HG03097 (cell line): ENCODE data around the gene CDC25A.
"Not testable (repeated sequence)": the region's sequence is repeated elsewhere in the genome, so short reads cannot be mapped to it uniquely, and the experiment has no call there.

Experiments
- ATAC-seq: cut with Tn5 transposase; IDR thresholded peaks from one replicate; pipeline ENCODE4 v1.9.1; 2021; ENCODE audit not compliant: unreplicated experiment, low FRiP score

CDC25A gene

DNA sequence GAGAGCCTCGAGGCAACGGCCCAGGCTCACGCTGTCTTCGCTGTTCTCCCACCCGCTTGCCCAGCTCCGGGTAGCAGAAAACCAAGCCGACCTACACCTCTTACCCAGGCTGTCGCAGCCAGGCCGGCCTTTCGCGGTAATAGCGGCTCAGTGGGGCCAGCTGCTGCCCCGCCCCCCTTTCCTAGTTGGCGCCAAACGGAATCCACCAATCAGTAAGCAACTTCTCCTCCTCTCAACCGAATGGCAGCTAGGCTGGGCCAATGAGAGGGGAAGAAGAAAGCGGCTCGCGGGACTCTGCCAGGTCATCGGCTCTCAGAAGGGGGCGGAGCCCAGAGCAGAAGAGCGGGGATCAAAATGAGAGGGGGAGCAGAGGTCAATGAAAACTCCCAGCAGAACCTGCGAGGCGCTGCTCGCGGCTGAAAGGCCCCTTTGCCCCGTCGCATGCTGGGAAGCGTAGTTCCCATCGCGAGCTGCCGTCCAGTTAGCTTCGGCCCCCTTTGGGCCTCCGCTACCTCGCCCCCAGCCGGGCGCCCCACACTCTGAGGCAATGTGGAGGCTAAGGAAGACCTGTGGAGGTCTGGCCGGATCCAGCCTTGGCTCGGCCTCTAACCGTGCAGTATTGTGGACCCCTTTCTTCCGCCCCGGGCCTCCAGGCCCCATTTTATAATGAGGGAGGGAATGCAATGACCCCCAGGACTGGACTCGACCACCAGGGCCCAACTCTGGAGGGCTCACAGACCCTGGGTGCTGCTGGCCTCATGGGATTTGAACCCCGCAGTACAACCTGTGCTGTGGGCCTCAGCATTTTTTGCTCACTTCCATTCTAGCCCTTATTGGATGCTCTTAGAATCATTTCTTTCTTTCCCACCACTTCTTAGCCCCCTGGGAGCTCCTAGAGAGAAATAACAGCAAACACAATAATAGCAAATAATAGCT, at the start of gene CDC25A:
Gene CDC25A (minus strand): TSS at position 152 of the 936 bp plus-strand sequence. CDS start 470 bp downstream, outside the sequence.
- ATAC-seq = peak; percentile 89

DNA sequence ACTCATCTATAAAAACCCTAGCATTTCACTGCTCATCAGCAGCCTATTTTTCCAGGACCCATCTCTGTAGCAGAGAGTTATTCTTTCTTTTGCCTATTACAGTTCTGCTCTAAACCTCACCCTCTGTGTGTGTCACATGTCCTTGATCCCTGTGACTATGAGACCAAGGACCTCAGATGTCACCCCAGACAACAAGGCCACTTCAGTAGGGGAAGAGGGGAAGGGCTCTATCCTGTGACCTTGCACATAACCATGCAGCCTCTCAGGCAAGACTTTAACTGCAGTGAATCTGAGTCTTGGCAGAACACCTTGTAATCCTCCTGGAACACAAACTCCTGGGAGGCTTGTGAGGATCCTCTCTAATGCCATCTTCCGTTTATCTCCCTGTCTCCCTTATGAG, 48.3 kb upstream of the CDC25A start:
- no peak for ATAC-seq

- no peak for ATAC-seq
Observed at GRCh38 chr3:48233542-48233941, 45.3 kb upstream of the CDC25A start.

- ATAC-seq = no peak
Observed at GRCh38 chr3:48232734-48233133, 44.5 kb upstream of the CDC25A start.

DNA sequence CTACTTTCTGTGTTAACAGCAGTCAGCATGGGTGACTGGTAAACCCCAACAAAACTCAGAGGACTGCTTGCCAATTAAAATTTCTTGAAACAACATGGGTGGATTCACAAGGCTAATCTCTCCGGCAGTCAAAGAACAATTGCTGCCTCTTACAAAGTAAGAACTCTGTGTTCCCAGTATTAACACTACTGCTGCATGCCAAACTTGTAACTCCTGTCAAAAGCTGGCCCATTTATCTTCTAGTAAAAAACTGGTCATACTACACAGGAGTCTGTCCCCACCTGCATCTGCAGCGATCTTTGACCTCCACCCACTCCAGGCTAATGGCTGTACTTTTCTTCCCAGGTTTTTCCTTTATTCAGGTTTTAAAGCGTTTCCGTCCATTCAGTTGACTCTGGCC, 44.0 kb upstream of the CDC25A start:
- no peak for ATAC-seq

DNA sequence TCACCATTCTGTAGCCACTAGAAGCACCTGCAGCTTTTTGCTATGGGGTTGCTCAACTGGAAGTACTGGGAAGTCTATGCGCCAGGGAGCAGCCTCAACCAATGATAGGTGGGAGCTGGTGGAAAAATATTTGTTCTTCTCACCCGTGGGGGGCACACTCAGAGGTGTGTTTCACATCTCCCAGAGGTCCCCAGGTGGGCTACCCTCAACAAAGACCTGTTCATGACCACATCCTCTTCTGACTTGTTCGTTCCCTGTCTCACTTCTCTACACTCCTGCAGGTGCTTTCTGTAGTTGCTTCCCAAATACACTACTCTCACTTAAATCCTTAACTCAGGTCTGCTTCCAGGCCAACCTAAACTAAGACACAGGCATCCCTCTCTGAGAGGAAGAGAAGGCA, 38.7 kb upstream of the CDC25A start:
- ATAC-seq = no peak

DNA sequence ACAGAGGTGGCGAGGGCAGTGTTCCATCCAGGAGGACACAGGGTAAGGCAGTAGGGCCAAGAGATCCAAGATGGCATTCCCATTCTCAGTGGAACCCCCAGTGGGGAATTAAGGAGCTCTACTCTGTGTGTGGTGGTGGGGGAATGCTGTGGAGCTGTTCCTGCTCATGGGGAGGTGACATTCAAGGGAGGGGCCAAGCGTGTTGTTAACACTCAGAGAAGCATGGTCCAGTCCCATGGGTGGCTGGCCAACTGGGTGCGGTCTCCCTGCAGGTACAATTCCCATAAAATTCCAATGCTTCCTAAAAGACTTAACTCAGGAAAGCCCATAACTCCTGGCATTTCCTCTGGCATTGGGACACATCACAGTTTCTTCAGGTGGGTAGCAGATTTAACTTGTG, 37.4 kb upstream of the CDC25A start:
- ATAC-seq = no peak

- ATAC-seq = no peak
Observed at GRCh38 chr3:48222616-48223513, 34.6 kb upstream of the CDC25A start, which contains the start of gene CAMP. TSS of gene CAMP (plus strand) at chr3:48223495. CDS start at chr3:48223512, 17 bp downstream.

DNA sequence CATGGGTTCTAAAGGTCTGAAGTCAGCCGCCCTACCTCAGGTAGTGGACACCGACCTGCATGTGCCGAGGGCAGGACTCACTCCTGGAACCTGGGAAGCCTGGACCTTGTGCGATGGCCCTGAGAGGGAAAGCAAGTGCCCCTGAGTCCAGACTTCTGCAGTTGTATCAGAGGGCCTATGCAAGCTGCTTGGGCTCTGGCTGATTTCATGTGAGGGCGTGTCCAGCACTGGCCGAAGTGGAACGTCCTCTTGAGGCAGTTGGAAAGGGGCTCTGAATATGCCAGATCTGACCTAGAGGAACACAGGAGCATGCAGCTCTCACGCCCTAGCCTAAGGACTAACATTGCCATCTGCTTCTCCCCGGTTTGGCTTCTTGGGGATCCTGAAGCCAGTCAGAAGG, 32.5 kb upstream of the CDC25A start:
- no peak for ATAC-seq

DNA sequence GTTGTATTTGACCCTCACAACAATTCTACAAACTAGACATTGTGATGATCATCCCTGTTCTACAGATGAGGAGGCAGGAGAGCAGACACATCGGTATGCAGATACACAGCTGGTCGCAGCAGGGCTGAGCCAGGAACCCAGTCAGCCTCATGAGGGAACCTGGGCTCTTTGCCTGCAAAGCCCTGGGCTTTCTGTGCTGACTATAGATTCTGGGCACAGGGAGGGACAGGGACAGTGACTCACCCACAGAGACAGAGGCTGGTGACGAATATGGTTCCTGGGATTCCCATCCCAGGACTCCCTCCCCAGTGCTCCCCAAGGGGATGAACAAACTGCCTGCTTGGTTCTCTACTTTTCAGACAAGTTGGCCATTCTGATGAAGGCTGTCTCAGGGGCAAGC, 31.3 kb upstream of the CDC25A start:
- ATAC-seq = no peak

DNA sequence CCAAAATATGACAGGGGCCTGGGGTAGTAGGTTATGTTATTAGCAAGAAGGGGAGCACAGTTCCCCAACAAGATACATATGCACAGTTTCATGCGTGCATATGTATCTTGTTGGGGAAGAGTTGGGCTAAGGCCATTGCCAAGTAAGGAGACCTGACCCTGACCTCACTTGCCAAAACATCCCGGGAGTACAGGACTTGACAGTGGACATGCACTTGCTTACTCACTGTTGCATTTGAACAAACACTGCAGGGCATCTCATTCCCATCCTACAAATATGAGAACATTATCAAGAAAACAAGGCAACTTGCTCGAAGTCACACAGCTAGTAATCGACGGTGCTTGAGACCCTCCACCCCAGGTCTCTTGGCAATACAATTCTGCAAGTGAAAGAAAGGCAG, 30.3 kb upstream of the CDC25A start:
- ATAC-seq = no peak

DNA sequence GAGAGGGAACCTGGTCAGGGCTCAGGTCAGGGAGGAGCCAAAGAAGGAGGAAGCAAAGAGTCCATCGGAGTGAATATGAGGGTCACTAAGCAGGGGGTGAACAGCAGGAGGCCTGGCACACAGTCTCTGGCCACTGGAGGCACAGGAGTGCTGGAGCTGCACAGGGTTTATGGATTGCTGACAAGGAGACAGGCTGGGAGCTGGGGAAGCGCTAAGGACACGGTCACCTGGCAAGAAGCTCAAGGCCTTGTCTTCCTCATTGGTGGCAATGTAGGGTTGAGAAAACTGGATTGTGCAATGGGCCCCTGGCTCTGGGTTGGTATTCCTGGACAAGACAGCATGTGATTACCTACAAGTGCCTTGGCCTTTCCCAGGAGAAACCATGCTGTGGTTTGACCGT, 29.2 kb upstream of the CDC25A start:
- ATAC-seq = no peak

DNA sequence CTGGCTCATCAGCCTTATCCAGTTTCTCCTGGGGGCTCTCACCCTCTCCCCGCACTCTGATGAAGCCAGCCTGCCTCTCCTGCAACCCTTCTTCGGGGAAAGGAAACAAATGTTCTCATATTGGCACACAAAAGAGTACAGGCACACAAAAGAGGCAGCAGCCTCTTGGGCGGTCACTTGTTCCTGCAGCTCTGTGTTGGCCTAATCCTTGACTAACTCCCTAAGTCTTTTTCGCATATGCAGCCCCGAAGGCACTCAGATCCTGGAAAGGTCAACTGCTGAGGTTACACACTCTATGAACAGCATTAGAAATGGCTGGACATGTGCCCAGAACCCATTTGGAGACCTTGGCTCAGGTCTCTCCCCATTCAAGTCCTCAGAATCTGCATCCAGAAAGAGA, 27.7 kb upstream of the CDC25A start:
- no peak for ATAC-seq

DNA sequence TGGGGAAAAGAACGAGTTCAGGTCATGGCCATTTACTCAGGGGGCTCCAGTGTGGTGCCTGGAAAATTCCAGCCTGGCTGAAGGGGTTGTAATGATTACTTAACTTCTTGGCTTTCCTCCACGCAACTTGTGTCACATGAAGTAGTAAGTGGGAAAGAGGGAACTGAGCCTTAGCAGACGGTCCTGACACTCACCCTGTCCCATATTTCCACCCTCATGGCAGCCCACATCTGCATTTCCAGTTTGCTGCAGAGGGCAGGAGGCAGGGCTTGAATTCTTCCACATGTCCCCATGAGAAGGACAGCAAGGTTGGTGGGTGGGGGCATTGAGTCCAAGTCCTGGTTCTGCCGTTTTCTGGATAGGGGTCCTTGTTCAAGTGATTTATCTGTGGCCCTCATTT, 27.2 kb upstream of the CDC25A start:
- ATAC-seq = no peak

- ATAC-seq = no peak
Observed at GRCh38 chr3:48215019-48215418, 26.8 kb upstream of the CDC25A start.

- no peak for ATAC-seq
Observed at GRCh38 chr3:48214225-48214624, 26.0 kb upstream of the CDC25A start.

DNA sequence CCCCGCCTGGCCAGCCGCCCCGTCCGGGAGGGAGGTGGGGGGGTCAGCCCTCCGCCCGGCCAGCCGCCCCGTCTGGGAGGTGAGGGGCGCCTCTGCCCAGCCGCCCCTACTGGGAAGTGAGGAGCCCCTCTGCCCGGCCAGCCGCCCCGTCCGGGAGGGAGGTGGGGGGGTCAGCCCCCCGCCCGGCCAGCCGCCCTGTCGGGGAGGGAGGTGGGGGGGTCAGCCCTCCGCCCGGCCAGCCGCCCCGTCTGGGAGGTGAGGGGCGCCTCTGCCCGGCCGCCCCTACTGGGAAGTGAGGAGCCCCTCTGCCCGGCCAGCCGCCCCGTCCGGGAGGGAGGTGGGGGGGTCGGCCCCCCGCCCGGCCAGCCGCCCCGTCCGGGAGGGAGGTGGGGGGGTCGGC, 23.6 kb upstream of the CDC25A start:
- not testable (repeated sequence) for ATAC-seq

DNA sequence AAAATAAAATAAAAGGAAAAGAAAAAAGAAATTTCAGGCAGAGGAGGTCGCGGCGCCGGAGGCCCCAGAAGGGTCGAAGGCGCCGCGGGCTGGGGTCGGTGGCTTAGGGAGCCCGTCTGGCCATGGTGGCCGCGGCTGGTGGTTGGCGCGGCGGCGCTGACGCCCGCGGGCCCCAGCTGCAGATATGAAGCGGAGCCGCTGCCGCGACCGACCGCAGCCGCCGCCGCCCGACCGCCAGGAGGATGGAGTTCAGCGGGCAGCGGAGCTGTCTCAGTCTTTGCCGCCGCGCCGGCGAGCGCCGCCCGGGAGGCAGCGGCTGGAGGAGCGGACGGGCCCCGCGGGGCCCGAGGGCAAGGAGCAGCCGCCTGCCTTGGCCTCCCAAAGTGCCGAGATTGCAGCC, 22.3 kb upstream of the CDC25A start:
- ATAC-seq = not testable (repeated sequence)

DNA sequence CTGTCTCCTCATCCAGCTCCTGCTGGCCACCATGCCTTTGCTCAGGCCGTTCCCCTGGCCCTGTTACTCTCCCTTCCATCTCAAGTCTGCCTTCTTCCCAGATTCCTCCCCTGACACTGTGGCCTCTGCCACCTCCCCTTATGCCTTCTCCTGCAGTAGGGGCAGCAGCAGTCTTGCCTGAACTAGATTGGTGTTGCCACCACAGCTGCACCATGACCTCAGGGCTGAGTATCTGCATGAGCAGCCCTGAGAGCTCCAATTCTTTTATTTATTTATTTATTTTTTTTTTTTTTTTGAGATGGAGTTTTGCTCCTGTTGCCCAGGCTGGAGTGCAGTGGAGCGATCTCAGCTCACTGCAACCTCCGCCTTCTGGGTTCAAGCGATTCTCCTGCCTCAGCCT, 21.2 kb upstream of the CDC25A start:
- no peak for ATAC-seq

DNA sequence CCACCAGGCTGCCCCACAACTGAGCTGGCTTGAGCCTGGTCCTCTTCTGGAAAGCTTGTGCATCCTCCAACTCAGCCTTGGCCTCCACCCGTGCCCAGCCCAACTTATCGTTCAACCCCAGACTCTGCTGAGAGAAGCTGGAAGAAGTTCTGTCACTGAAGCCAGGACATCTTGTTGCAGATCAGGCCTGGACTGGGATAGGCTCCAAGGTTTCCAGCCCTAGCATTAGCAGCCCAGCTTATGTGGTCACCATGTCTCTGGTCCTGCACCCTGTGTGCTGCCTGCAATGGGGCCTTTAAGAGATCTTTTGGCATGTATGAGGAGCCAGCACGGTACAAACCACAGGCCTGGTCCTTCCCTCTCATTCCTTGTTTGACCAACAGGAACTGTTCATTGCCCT, 19.9 kb upstream of the CDC25A start:
- ATAC-seq = no peak

DNA sequence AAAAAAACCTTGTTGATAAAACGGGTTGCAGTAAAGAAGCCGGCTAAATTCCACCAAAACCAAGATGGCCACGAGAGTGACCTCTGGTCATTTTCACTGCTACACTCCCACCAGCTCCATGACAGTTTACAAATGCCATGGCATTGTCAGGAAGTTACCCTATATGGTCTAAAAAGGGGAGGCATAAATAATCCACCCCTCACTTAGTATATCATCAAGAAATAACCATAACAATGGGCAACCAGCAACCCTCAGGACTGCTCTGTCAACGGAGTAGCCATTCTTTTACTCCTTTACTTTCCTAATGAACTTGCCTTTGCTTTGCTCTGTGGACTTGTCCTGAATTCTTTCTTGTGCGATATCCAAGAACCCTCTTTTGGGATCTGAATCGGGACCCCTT, 14.4 kb upstream of the CDC25A start:
- no peak for ATAC-seq
